GM20431 (cell line): Measurements from ENCODE around the gene GNL3.
"Not testable (repeated sequence)": the region's sequence is repeated elsewhere in the genome, so short reads cannot be mapped to it uniquely, and the experiment has no call there.

Source experiments
- in situ Hi-C: fragments of 300-500 bp; cut with MseI, MboI; formaldehyde crosslinking; loops from one replicate; pipeline ENCODE4 v1.15.0; 2020; ENCODE audit warnings: low sequenced_read_pairs; ENCODE audit not compliant: unreplicated experiment

The GNL3 gene, protein sequence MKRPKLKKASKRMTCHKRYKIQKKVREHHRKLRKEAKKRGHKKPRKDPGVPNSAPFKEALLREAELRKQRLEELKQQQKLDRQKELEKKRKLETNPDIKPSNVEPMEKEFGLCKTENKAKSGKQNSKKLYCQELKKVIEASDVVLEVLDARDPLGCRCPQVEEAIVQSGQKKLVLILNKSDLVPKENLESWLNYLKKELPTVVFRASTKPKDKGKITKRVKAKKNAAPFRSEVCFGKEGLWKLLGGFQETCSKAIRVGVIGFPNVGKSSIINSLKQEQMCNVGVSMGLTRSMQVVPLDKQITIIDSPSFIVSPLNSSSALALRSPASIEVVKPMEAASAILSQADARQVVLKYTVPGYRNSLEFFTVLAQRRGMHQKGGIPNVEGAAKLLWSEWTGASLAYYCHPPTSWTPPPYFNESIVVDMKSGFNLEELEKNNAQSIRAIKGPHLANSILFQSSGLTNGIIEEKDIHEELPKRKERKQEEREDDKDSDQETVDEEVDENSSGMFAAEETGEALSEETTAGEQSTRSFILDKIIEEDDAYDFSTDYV

DNA sequence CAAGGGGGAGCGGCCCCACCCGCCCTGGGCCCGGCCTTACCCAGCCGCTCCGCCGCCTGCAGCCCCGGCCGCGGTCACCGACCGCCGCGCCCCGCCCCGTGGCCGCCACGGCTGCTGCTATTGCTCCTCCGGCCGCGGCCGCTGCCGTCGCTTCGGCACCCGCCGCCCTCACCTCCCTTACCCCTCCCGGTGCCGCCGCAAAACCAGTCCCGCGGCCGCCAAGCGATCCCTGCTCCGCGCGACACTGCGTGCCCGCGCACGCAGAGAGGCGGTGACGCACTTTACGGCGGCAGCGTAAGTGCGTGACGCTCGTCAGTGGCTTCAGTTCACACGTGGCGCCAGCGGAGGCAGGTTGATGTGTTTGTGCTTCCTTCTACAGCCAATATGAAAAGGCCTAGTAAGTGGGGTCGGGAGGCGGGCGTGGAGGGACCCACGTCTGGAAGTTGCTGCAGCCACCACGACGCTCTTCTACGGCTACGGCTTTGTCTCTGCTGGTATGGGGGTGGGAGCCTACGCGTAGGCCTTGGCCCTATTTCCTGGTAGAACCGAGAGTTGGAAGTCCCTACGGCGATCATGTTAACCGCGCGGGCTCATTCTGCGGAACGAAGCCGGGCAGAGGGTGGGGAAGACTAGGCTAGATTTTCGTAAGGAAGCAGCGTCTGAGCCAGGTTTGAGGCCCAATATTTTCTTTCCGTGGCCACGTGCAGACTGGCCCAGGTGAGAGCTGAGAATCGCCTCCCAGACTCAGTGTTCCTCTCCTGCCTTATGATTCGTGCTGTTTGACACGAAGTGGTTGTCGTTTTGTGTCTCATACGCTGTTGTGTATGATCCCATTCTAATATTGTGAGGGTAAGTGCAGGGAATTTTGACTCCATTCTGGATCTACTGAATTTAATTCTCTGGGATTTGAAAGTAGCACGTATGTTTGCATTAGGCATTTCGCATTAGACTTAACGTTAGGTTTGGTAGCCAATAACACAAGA, at the start of gene GNL3, which contains the start of gene PBRM1:
Gene GNL3 (plus strand): TSS at position 324 of the 983 bp plus-strand sequence. CDS start 61 bp downstream, at position 385.
Gene PBRM1 (minus strand): TSS at position 205 of the 983 bp plus-strand sequence.
- in situ Hi-C loops = no loop called here

DNA sequence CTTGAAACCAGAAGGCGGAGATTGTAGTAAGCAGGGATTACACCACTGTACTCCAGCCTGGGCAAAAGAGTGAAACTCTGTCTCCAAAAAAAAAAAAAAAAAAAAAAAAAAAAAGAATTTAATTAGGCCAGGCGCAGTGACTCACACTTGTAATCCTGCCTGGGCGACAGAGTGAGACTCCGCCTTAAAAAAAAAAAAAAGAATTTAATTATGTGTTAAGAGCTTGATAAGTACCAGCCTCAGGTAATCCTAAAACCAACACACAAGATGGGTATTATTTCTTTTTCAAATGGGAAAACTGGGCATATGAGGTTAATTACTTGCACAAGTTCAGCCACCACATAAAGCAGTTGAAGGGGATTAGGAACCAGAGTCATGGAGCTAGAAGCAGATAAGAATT, 49.2 kb upstream of the GNL3 start:
- in situ Hi-C loops = no loop called here

DNA sequence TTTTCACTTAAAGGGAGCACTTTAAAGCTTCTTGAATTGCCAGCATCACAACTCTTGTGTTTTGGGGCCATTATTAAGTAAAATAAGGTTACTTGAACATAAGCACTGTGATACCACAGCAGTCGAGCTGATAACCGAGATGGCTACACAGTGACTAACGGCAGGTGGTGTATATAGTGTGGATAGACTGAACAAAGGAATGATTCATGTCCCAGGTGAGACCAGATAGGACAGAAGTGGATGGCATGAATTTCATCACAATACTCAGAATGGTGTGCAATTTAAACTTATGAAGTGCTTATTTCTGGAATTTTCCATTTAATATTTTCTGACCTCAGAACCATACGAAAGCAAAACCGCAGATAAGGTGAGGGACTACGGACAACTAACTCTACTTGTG, 40.3 kb upstream of the GNL3 start:
- in situ Hi-C loops = no loop called here

DNA sequence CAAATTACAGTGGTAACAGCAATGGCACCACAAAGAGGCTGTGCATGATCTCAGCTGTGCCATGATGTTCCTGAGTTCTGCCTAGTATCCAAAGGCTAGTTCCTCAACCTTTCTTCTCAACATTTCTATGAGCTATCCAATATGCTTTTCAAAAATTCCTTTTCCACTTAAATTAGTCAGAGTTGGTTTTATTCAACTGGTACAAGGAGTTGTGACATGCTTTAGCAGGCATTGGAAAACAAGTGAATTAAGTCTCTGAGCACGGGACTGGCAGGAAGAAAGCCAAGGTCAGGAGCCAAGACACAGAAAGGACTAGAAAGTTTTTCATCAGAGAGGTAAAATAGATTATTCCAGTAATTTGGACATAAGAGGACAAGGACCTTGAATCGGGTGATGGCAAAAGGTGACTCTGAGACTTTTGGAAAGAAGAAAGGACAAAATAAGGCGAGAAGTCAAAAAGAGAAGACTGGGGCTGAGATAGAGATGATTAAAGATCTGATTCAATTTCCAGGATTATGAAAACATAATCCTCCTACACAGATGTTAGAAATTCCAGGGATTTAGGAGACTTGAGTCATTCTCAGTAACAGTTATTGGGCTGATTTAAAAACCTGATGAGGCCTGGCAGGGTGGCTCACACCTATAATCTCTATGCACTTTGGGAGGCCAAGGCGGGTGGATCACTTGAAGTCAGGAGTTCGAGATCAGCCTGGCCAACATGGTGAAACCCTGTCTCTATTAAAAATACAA, 36.2 kb upstream of the GNL3 start:
- in situ Hi-C loops = no loop called here

DNA sequence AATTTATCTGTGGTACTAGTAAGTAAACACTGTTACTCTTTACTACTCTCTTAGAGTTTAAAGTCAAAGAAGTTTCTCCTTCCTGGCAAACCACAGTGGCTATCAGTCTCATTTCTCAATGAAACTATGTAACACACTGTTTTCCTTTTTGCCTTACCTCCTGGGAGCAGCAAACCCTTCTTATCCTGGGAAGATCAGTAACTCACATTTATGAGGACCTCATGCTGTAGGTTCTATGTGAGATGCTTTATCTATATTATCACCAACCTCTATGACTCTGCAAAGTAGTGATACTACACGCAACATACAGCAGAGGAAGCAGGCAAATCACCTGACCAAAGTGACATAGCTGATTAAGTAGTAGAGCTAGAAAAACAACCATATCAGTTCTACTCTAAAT, 35.4 kb upstream of the GNL3 start:
- in situ Hi-C loops = no loop called here

DNA sequence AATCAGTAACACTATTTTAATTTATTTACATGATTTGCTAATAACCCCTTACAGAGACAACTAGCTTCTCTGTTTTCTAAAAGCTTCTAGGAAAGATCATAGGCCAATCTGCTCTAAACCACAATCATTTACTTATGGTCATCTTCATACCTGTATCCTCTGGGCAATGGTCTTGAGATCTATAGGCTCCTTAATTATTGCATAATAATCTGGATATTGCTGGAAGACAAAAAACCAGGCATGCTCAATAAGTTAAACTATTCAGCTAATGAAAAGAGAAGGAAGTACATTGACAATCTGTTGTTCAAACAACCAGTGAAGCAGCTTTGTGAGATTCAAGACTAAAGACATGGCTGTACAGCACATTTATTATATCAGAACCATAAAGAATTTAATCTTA, 34.2 kb upstream of the GNL3 start:
- in situ Hi-C loops = no loop called here

DNA sequence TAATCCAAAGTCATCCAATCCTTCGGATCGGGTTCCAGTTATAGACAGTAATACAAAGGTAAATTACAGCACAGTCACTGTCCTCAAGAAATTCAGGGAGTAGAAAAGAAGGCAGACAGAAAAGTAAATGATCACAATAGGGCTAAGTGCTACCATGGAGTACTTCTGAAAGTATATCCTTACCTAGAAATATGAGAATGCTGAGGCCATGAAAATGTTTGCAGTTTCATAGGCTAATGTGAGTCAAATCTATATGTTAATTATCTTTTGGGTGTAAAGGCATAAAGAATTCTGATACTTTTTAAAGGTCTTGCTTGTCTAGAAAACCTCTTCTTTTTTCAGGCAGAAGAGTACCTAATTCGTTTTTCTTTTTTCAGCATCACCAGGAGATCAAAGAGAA, 29.9 kb upstream of the GNL3 start:
- in situ Hi-C loops = no loop called here

DNA sequence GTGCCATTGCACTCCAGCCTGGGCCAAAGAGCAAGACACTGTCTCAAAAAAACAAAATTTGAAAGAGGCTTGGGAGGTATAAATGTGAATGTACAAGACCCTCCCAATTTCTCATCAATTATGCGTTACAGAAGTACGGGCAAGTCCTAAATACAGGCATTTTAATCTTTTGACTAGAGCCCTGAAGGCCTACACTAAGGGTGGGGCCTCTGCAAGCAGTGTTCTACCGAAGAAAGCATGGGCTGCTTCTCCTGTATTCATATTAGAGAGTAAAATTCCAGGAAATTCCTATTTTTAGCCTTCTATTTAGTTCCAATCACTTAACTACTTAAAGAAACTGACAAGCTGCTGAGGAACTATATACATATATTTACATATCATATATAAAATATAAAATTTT, 25.8 kb upstream of the GNL3 start:
- in situ Hi-C loops = no loop called here

DNA sequence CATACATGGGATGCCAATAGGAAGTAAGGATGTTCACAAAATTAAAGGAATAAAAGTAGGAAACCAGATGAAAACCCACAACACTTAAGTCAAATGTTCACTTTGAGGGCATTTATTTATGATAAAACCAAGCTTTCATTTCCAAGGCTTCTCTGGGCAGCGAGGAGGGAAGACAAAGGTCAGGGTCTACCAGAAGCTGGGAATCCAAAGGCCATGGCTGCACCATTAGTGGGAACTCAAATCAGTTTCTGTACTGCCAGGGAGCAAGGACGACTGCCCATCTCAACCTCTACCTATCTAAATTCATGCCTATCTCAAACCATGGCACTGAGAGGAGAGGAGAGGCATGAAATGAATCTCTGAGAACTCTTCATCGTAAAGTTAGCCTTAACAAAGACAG, 22.7 kb upstream of the GNL3 start:
- in situ Hi-C loops = no loop called here

DNA sequence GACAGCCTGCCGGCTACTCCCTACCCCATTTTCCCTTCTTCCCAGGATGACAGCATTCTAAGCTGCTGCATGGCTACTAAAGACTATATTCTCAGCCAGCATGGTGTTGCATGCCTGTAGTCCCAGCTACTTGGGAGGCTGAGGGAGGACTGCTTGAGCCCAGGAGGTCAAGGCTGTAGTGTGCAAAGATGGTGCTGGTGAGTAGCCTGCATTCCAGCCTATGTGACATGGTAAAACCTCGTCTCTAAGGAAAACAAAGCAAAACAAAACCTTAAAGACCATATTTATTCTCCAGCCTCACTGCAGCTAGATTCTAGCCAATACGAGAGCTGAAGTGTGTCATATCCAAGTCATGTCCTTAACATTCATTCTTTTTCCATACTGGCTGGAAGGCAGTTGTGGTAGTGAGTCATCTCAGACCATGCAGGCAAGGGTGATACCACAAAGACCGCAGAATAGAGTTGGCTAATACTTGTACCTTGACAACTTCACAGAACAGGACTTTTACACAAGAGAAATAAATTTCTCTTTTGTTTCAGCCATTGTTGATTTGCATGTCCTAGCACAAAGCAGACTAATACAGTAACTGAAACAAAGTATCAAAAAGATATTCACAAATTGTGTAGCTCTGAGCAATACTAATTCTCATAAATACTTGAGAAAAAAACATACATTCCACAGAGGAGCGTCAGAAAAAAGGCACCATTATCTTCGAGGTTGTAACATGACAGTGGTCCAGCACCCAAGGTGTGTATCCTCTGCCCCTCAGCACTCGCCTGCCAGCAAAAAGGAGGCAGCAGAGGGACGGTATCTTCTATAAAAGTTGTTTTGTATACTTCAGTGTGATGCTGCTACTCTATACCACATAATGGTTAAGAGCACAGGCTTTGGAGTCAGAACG, 15.0 kb upstream of the GNL3 start:
- in situ Hi-C loops = no loop called here

DNA sequence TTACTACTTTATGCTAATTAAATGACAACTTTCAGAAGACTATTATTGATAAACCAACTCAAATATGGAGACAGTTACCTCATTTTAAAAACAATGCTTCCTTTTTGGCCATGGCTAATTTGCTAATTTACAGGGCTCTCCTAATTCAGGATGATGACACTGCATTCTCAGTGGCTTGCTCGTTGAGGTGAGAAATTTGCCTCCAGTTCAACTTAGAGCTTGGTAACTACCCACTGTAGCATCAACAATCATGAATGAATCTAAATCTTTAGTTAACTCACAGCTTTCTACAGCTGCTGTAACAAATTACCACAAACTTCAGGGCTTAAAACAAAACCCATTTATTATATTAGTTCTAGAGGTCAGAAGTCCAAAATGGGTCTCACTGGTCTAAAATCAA, 14.2 kb upstream of the GNL3 start:
- in situ Hi-C loops = no loop called here

DNA sequence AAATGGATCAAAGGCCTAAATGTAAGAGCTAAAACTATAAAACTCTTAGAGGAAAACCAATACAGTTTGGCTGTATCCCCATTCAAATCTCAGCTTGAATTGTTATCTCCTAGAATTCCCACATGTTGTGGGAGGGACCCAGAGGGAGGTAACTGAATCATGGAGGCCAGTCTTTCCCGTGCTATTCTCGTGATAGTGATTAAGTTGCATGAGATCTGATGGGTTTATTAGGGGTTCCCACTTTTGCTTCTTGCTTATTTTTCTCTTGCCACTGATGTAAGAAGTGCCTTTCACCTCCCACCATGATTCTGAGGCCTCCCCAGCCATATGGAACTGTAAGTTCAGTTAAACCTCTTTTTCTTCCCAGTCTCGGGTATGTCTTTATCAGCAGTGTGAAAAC, 9.6 kb upstream of the GNL3 start:
- in situ Hi-C loops = not testable (repeated sequence)

DNA sequence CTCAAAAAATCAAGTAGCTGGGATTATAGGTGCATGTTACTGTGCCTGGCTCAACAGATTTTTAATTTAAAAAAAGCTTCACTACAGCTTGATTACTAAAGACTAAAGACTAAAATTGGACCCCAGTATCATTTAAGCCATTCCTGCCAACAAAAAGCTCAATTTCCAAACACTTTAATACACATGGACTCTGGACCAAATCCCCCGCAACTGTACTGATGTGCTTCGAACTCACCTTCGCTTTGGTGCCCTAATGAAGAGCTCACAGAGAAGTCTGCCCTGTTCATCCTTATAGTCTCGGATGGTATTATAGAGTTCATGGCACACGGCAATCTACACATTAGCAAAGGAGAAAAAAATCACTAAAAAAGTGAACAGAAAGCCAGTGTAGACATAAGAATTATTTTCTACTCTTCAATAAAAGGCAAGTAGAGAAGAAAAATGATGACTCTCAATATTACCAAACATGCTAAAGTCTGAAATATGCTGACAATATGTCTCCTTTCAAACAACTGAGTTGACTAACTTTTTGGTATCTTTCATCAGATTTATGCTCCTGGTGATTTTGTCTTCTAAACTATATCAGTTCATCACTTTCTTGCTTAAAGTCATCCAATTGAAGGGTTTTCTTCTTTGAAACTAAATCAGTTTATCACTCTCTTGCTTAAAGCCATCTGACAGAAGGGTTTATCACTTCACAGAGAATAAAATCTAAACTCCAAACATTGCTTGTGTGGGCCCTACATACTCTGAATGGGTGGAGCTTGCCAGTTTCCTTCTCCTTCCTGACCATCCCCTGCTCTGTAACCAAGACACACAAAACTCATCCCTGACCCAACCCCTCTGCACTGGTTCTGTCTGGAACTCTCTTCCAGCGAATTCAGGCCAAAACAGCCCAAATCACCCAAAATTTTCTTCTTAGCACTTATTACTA, 7.3 kb upstream of the GNL3 start:
- in situ Hi-C loops = no loop called here

DNA sequence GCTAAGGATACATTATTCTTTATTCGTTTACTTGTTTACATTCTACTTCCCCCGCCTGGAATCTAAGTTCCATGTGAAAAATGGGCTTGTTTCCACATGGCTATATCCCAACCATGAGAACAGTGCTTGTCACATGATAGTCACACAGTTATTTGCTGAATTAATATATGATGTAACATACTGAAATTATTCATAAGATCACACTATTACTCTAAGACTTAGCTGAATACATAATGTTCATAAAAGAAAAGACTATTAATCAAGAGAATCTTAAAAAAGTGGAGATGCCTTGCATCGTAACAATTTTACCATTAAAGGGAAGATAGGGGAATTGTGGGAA, 6.7 kb upstream of the GNL3 start:
- in situ Hi-C loops = no loop called here

DNA sequence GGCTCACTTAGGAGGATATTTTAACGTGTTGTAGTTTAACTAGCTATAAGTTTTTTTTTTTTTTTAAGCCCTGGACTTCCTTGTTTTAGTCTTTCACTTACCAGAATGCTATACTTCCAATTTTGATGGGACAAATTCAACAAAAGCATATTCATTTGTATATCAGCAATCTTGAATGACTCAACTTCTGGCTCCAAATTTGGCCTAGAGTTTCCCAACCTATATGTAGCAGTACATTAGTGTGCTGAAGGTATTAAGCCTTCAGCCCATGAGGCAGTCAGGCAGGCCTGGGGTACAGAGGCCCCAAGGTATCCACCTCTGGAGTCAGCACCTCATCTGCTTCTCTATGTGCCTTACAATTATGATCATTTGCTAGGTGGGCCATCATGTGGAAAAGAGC, 6.0 kb upstream of the GNL3 start:
- in situ Hi-C loops = no loop called here

DNA sequence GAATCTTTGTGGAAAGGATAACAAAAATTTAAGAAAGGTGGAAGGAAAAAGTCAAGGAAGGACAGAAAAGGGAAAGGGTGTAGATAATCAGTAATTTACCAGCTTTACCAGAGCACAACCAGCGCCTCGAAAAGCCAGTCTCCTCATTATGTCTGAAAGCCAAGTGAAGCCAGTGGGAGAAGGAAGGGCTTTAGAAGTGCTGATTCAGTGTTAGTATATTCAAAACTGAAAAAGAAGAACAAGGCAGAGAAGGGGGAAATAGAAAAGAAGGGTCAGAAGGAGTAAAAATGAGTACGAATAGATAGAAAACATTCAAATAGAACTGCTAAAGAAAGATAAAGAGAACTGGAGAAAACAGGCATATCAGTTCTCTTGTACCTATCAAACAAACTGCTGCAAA, 4.2 kb upstream of the GNL3 start:
- in situ Hi-C loops = no loop called here

DNA sequence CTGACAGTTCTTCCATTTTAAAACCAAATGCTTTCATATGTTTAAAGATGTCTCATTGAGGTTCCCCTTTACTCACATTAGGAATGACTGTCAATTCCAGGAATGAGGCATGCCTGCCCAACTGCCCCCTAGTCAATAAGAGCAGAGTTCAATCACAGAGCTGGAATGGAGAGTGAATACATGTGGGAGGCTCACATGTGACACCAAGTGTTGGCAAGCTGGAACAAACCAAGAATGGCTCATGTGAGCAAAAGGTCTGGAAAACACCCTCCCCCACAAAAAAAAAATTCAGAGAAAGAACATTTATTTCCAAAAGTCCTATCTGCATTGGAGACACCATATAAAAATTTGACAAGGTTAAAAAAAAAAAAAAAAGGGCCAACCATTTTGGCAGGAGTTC, 3.8 kb upstream of the GNL3 start:
- in situ Hi-C loops = no loop called here

DNA sequence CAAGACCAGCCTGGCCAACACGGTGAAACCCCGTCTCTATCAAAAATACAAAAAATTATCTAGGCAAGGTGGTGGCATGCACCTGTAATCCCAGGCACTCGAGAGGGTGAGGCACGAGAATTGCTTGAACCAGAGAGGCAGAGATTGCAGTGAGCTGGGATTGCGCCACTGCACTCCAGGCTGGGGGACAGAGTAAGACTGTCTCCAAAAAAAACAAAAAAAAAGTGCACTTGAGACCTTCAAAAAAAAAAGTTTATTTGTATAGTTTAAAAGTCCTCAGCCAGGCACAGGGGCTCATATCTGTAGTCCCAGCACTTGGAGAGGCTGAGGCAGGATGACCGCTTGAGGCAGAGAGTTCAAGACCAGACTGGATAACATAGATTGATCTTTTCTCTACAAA, 2.2 kb upstream of the GNL3 start:
- in situ Hi-C loops = no loop called here
